Measurements from ENCODE around the gene OR5K2. TPM values are rescaled to one million over a fixed set of nuclear protein-coding genes. Genes with fewer than 3 reads are reported as not detected.
A peak's percentile ranks its signal among the peaks of the same experiment; 100 is the strongest.

The OR5K2 gene
- not detected in 2 replicates for total RNA-seq (2014; rRNA removed; shearing (Covaris generic); ENCODE audit: low replicate concordance)

- in situ Hi-C loops (cut with HindIII; ENCODE audit: low pct_unique_long_range_greater_than_20kb, low sequenced_read_pairs) = no loop called here
- DNase-seq (ENCODE audit: low read depth) = no peak
Measured at GRCh38 chr3:98497381-98497780, at the start of gene OR5K2. Gene OR5K2, plus strand, starts transcription at chr3:98497681. Its CDS starts 0 bp downstream, at chr3:98497681.

DNA sequence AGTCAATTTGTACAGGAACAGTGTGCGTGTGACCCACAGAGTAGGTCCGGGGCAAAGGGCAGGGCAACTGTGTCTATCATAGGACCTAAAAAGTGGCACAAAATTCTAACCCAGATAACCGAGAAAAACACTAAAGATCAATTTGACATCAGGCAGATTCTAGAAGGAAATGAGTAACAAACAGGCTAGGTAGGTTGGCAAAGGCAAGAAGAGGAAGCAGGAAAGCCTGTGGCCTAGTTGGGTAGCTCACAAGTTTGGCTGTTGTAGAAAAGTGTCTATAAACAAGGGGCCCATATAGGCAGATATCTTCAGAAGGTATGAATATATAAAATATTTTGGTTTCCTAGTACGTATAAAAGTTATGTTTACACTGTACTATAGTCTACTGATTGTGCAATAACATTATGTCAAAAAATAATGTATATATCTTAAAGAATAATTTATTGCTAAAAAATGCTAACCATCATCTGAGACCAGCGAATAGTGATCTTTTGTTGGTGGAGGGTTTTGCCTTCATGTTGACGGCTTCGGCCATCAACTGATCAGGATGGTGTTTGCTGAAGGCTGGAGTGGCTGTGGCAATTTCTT, 47.8 kb upstream of the OR5K2 start:
- DNase-seq (ENCODE audit: low read depth) = no peak
- in situ Hi-C loops (cut with HindIII; ENCODE audit: low pct_unique_long_range_greater_than_20kb, low sequenced_read_pairs) = no loop called here

GRCh38 chr3:98450372-98450771, 47.1 kb upstream of the OR5K2 start:
- DNase-seq (ENCODE audit: low read depth) = no peak
- in situ Hi-C loops (cut with HindIII; ENCODE audit: low pct_unique_long_range_greater_than_20kb, low sequenced_read_pairs) = no loop called here

DNA sequence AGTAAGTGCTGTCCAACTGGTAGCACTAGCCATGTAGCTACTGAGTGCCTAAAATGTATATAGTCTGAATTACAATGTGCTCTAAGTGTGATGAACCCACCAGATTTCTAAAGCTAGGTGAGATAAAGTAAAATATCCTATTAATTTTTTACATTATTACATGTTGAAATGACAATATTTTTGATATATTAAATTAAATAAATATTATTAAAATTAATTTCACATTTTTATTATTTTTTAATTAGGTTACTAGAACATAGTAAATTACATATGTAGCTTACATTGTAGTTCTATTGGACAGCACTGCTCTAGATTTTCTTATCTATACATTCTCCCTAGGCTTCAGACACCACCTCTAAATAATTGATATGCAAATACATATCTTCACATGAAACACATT, 43.7 kb upstream of the OR5K2 start:
- in situ Hi-C loops (cut with HindIII; ENCODE audit: low pct_unique_long_range_greater_than_20kb, low sequenced_read_pairs) = no loop called here
- DNase-seq (ENCODE audit: low read depth) = no peak

DNA sequence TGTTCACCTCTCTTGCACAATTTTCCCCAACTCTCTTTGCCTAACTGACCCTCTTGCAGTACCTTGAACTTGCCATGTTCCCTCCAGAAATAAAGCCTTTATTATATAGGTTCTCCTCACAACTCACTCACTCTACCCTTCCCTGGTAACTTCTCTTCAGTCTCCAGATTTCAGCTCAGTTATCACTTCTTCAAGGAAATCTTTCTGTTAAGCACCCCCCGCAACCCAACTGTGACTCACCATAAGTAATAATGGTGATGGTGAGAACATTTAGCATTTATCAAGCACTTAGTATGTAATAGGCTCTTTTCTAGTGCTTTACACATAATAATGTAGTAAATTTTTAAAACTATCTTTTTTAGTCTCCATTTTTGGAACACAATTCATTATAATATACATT, 42.6 kb upstream of the OR5K2 start:
- in situ Hi-C loops (cut with HindIII; ENCODE audit: low pct_unique_long_range_greater_than_20kb, low sequenced_read_pairs) = no loop called here

GRCh38 chr3:98457543-98457942, 39.9 kb upstream of the OR5K2 start:
- in situ Hi-C loops (cut with HindIII; ENCODE audit: low pct_unique_long_range_greater_than_20kb, low sequenced_read_pairs) = no loop called here
- no peak for DNase-seq (ENCODE audit: low read depth)

More for the DNA sequence above, 42.6 kb upstream of the OR5K2 start:
- no peak for DNase-seq (ENCODE audit: low read depth)

DNA sequence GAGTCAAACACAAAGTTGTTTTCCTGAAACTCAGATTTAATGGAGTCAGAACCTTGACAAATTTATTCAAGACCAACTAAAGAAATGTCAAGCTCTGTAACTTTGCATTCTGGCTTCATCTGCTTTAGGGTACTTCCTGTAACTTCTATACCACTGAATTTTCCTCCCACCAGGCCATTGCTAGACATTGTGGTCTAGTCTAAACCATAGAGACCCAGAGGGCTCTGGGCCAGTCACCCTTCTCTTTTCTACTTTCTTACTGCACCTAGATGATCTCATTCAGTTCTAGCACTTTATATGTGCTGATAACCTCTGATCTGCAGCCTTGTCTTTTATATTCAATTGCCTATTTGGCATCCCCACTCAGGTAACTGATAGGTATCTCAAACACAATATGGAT, 37.3 kb upstream of the OR5K2 start:
- DNase-seq (ENCODE audit: low read depth) = no peak
- in situ Hi-C loops (cut with HindIII; ENCODE audit: low pct_unique_long_range_greater_than_20kb, low sequenced_read_pairs) = no loop called here

GRCh38 chr3:98462901-98463300, 34.6 kb upstream of the OR5K2 start, which contains the start of gene OR5K1:
Gene OR5K1, plus strand, starts transcription at chr3:98463201. Its CDS starts 6,376 bp downstream, at chr3:98469577.
- in situ Hi-C loops (cut with HindIII; ENCODE audit: low pct_unique_long_range_greater_than_20kb, low sequenced_read_pairs) = no loop called here
- DNase-seq (ENCODE audit: low read depth) = no peak

GRCh38 chr3:98482717-98483482, 14.6 kb upstream of the OR5K2 start:
- in situ Hi-C loops (cut with HindIII; ENCODE audit: low pct_unique_long_range_greater_than_20kb, low sequenced_read_pairs) = no loop called here
- DNase-seq (ENCODE audit: low read depth) = no peak

DNA sequence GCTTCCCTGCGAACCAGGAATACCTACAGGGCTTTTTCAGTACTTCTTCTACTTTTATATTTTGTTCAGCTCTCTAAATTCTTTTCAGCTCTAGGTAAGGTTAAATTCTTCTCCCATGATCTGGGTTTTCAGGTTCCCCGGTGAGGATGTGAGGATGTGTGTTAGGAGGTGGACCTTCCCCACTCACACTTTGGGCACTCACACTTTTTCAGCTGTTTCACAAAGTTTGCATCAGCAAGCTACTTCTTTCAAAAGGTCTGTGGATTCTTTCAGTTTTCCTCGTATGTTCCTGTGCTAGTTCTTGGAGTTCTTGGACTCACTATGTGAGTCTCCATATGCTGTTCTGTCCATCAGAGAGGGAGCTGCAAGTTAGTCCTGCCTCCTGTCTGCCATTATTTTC, 13.9 kb upstream of the OR5K2 start:
- DNase-seq (ENCODE audit: low read depth) = no peak
- in situ Hi-C loops (cut with HindIII; ENCODE audit: low pct_unique_long_range_greater_than_20kb, low sequenced_read_pairs) = no loop called here

DNA sequence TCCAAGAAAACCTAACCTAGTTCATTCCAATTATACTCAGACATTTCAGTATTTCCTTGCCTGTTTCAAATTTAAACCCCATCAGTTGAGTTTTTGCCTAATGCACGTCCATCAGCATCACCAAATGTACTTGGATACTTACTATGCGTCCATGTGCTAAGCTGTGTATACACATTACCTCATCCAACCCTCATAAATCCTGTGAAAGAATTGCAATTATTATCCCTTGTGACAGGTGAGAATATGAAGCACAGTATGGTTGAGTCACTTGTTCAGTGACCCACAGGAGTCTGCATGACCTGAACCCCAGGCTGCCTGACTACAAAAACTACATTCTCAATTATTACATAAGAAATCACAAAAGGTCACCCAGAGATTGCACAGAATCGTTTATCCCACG, 2.5 kb downstream of the OR5K2 start:
- in situ Hi-C loops (cut with HindIII; ENCODE audit: low pct_unique_long_range_greater_than_20kb, low sequenced_read_pairs) = no loop called here
- DNase-seq (ENCODE audit: low read depth) = no peak

DNA sequence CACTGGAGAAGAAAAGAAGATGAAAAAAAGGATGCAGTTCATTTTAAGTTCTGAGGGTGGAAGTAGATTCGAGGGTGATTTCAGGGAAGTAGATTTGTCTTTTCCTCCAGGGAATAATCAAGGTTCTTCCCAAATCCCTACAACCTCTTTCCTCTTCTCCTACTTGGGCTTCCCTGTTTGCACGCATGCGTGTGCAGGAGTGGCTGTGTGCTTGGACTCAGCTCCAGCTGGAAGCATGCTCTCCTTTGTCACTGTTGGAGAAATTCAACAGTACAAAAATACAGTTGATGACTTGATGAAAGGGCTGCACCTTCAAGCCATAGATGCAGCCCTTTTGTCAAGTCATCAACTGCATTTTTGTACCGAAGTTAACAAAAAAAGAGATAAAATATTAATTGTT, 3.8 kb downstream of the OR5K2 start:
- no peak for DNase-seq (ENCODE audit: low read depth)
- in situ Hi-C loops (cut with HindIII; ENCODE audit: low pct_unique_long_range_greater_than_20kb, low sequenced_read_pairs) = no loop called here

- in situ Hi-C loops (cut with HindIII; ENCODE audit: low pct_unique_long_range_greater_than_20kb, low sequenced_read_pairs) = no loop called here
- no peak for DNase-seq (ENCODE audit: low read depth)
Measured at GRCh38 chr3:98501863-98502576, 4.5 kb downstream of the OR5K2 start.

GRCh38 chr3:98504539-98504938, 7.1 kb downstream of the OR5K2 start:
- no peak for DNase-seq (ENCODE audit: low read depth)
- in situ Hi-C loops (cut with HindIII; ENCODE audit: low pct_unique_long_range_greater_than_20kb, low sequenced_read_pairs) = no loop called here

DNA sequence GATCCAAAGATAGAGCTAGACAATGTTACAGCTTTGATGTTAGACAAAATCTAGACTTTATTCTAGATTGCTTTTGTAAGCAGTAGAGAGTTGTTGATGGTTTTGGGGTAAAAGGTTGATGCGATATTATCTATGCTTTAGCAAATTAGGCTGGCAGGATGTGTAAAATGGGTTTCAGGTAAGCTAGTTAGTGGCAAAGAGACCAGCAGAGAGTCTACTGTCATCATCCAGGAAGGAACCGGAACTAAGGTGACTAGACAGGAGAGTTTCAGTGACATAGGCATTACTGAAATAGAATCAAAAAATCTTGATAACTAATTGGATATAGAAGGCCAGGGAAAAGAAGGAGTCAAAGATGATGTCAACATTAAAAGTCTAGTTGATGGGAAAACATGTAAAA, 11.1 kb downstream of the OR5K2 start:
- in situ Hi-C loops (cut with HindIII; ENCODE audit: low pct_unique_long_range_greater_than_20kb, low sequenced_read_pairs) = no loop called here
- DNase-seq (ENCODE audit: low read depth) = no peak

- in situ Hi-C loops (cut with HindIII; ENCODE audit: low pct_unique_long_range_greater_than_20kb, low sequenced_read_pairs) = no loop called here
- no peak for DNase-seq (ENCODE audit: low read depth)
Measured at GRCh38 chr3:98512576-98512975, 15.1 kb downstream of the OR5K2 start.

DNA sequence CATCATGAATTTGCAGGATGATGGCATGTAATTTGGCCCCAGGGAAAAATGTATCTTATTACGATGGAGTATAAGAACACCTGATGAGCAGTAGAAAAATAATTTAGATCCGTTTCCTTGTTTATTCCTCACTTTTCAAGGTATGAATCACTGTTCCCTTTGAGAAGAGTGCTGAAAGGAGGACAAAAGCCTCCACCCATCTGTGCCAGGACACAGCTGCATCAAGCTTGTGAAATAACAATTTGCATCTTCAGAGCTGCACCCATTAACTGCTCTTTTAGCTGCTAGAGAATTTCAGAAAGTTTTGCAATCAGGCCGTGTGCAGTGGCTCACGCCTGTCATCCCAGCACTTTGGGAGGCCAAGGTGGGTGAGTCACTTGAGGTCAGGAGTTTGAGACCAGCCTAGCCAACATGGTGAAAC, 15.6 kb downstream of the OR5K2 start:
- in situ Hi-C loops (cut with HindIII; ENCODE audit: low pct_unique_long_range_greater_than_20kb, low sequenced_read_pairs) = no loop called here
- DNase-seq (ENCODE audit: low read depth) = peak; percentile 55

- in situ Hi-C loops (cut with HindIII; ENCODE audit: low pct_unique_long_range_greater_than_20kb, low sequenced_read_pairs) = no loop called here
- no peak for DNase-seq (ENCODE audit: low read depth)
Measured at GRCh38 chr3:98513736-98514135, 16.3 kb downstream of the OR5K2 start.

DNA sequence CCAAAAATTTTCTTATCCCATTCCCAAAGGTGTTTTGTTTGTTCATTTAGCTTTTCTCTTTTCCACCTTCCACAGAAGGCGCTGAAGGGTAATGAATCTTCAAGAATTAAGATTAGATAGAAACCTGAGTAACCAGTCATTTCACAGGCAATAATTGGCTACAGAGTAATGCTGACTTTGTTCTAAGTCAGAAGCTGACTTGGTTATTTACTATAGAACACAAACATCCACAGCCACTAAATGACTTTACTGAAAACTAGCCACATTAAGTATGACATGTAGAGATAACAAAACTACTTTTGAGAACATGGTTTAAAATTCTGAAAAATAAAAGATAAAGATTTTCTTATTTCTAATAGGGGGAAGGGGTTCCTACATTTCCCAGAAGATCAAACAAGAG, 17.5 kb downstream of the OR5K2 start:
- DNase-seq (ENCODE audit: low read depth) = no peak
- in situ Hi-C loops (cut with HindIII; ENCODE audit: low pct_unique_long_range_greater_than_20kb, low sequenced_read_pairs) = no loop called here
